Smooth muscle cell of the pulmonary artery (primary cell): ENCODE measurements around the gene PTPN3. TPM values are rescaled to one million over a fixed set of nuclear protein-coding genes. Genes with fewer than 3 reads are reported as not detected.

ENCODE experiments used
- total RNA-seq: library from RNA; depleted of rRNA; stranded (reverse); fragments of >200 nt; gene quantifications from 2 replicates; pipeline ENCODE4 v1.2.3, GENCODE V29; 2014

PTPN3 gene, protein sequence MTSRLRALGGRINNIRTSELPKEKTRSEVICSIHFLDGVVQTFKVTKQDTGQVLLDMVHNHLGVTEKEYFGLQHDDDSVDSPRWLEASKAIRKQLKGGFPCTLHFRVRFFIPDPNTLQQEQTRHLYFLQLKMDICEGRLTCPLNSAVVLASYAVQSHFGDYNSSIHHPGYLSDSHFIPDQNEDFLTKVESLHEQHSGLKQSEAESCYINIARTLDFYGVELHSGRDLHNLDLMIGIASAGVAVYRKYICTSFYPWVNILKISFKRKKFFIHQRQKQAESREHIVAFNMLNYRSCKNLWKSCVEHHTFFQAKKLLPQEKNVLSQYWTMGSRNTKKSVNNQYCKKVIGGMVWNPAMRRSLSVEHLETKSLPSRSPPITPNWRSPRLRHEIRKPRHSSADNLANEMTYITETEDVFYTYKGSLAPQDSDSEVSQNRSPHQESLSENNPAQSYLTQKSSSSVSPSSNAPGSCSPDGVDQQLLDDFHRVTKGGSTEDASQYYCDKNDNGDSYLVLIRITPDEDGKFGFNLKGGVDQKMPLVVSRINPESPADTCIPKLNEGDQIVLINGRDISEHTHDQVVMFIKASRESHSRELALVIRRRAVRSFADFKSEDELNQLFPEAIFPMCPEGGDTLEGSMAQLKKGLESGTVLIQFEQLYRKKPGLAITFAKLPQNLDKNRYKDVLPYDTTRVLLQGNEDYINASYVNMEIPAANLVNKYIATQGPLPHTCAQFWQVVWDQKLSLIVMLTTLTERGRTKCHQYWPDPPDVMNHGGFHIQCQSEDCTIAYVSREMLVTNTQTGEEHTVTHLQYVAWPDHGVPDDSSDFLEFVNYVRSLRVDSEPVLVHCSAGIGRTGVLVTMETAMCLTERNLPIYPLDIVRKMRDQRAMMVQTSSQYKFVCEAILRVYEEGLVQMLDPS
- total RNA-seq, result 3.9 and 7.2 TPM in 2 replicates

DNA sequence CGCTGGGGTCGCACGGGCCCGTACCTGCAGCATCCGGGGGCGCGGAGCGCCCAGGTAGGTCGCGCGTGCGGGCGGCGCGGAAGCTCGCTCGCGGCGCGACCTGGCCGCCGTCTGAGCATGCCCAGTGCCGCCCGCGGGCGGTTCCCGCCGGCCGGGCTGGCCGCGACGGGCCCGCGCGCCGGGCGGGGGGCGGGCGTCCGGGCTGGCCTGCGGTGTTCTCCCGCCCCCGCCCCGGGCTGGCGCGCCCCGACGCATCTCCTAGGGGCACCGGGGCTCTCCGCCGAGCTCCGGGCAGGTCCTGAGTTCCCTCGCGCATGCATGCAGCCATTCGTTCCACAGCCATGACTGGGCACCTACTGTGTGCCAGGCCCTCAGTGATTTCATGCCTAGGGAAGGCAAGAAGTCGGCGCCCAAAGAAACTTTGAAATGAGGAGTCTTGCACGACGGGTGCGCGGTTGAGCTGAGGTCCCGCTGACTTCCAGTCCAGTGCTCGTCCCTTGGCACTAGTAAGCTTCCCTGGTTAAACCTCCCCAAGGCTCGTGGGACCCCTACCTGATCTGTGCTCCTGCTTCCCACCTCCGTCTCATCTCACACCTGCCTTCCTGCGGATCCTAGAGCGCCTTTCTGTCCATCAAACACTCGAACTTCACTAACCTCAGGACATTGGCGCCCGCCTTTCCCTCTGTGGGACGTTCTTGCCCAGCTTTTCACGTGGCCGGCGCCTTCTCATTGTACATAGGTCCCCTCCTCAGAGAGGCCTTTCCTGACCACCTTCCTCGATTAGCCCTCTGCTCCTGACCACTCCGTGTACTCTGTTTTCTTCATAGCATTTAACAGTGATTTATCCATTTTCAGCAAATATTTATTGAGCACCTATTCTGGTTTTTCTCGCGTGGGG lies at the start of gene PTPN3:
PTPN3 (minus strand) TSS at position 113 of the 898 bp plus-strand sequence. CDS start 34,873 bp downstream, outside the sequence.

Other genes with a start within 250 kb of the PTPN3 start
- 0.39 and 0.66 TPM in 2 replicates for gene EPB41L4B, start 177.2 kb downstream of the PTPN3 start, total RNA-seq